Peyer's patch (tissue), 4 donors: ENCODE results near the gene RAN.

Experiments
- POLR2A ChIP-seq, 2 donors: fragments of 450-650 bp; IDR thresholded peaks; one replicate each; pipeline ENCODE4 v1.5.1; 2017; ENCODE audit warnings: antibody characterized with exemption in 2 of 2, mild to moderate bottlenecking in 2 of 2, moderate library complexity in 2 of 2
- TF ChIP-seq, protein P1 (sequence below), 6 experiments: fragments of 450-650 bp in 4 of 6; fragments of 200-600 bp in 2 of 6; sonication (generic) in 1 of 6; IDR thresholded peaks; one replicate each; pipeline ENCODE4 v1.5.1; 2017 to 2019; ENCODE audit warnings: antibody characterized with exemption in 6 of 6, mild to moderate bottlenecking in 3 of 6, moderate library complexity in 1 of 6

DNA sequence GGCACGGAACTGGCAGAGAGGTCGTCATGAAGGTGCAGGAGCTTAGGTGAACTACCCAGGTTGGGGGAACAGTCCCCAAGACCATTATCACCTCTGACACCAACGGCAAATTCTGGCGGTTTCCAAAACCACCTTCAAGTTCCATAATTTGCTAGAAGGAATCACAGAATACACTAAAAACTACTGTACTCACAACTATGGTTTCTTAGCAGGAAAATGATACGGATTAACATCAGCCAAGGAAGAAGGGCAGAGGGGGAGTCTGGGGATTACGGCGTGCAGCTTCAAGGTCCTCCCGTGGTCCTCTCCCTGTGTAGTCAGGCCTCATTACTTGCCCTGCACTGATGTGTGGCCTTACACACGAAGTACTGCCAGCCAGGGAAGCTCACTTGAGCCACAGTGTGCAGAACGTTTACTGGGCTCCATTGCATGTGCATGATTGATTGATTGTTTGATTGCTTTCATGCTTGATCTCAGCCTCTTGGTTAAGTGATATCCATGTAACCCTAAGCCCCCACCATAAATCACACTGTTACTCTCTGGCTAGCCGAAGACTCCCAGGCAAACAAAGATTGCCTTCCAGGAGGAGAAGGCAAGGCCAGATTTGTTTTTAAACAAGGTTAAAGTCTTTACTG is 32.0 kb upstream of the RAN start:
- no peak for TF ChIP-seq POLR2A (IDR thresholded peaks at IDR 0.05)
- TF ChIP-seq, protein P1, sequence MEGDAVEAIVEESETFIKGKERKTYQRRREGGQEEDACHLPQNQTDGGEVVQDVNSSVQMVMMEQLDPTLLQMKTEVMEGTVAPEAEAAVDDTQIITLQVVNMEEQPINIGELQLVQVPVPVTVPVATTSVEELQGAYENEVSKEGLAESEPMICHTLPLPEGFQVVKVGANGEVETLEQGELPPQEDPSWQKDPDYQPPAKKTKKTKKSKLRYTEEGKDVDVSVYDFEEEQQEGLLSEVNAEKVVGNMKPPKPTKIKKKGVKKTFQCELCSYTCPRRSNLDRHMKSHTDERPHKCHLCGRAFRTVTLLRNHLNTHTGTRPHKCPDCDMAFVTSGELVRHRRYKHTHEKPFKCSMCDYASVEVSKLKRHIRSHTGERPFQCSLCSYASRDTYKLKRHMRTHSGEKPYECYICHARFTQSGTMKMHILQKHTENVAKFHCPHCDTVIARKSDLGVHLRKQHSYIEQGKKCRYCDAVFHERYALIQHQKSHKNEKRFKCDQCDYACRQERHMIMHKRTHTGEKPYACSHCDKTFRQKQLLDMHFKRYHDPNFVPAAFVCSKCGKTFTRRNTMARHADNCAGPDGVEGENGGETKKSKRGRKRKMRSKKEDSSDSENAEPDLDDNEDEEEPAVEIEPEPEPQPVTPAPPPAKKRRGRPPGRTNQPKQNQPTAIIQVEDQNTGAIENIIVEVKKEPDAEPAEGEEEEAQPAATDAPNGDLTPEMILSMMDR (IDR thresholded peaks at IDR 0.05), result no peak
